Neural crest cell (in vitro differentiated cells): ENCODE data around the gene BRPF3. TPM values are rescaled to one million over a fixed set of nuclear protein-coding genes. Genes with fewer than 3 reads are reported as not detected.
A peak's percentile ranks its signal among the peaks of the same experiment; 100 is the strongest.
"Not testable (repeated sequence)": the region's sequence is repeated elsewhere in the genome, so short reads cannot be mapped to it uniquely, and the experiment has no call there.

Experiments used
- DNase-seq: peaks from one replicate; pipeline ENCODE4 v3.0.0; 2021; ENCODE audit warnings: low read depth, mixed read lengths, low spot score
- H3K27ac Mint-ChIP-seq: one replicate; pipeline ENCODE4 v1.8.0; 2021; ENCODE audit warnings: mild to moderate bottlenecking, mixed read lengths; ENCODE audit not compliant: unreplicated experiment
- H3K27me3 Mint-ChIP-seq: 2 replicates; pipeline ENCODE4 v1.8.0; 2021; ENCODE audit warnings: low read depth, mild to moderate bottlenecking, mixed read lengths
- H3K36me3 Mint-ChIP-seq: 2 replicates; pipeline ENCODE4 v1.8.0; 2021; ENCODE audit warnings: low read depth, mild to moderate bottlenecking, mixed read lengths
- H3K4me1 Mint-ChIP-seq: 2 replicates; pipeline ENCODE4 v1.8.0; 2021; ENCODE audit warnings: mixed read lengths
- H3K4me3 Mint-ChIP-seq: one replicate; pipeline ENCODE4 v1.8.0; 2021; ENCODE audit warnings: mild to moderate bottlenecking, mixed read lengths
- H3K9me3 Mint-ChIP-seq: 2 replicates; pipeline ENCODE4 v1.8.0; 2021; ENCODE audit warnings: mixed read lengths
- CTCF ChIP-seq: fragments of 200-600 bp; sonication (generic); conservative IDR thresholded peaks from 2 replicates; pipeline ENCODE4 v1.5.0; 2021; ENCODE audit warnings: antibody characterized with exemption, mild to moderate bottlenecking
- total RNA-seq: library from RNA; stranded (reverse); gene quantifications from 2 replicates; pipeline ENCODE4 v1.2.1, GENCODE V29; 2021

BRPF3 gene
- total RNA-seq, 1 donor from 2014 or later = 57.3 TPM

DNA sequence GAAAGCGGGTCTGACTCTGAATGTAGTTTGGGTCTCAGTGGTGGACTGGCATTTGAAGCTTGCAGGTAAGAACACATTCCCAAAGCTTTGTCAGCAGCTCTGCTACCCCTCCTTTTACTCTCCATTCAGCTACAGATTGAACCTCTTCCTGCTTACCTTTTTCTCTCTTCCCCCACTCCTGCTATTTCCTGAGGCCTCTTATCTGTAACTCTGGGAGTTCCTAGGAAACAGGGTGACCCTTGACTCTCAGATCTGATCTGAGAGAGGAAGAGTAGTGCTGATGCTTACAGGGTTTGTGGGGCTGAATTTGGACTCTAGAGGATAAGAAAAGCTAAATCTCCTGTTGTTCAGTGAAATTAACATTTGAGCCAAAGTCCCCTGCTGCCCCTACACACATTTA lies 21.4 kb downstream of the BRPF3 start:
- Mint-ChIP-seq H3K36me3 (peaks cover 13% of the 10 kb centered on the region), H3K27ac (no peak overlapping the region)

GRCh38 chr6:36218516-36218915 lies 22.0 kb downstream of the BRPF3 start:
- not testable (repeated sequence) for H3K27me3 Mint-ChIP-seq, DNase-seq, H3K4me1 Mint-ChIP-seq, H3K4me3 Mint-ChIP-seq, H3K9me3 Mint-ChIP-seq
- Mint-ChIP-seq H3K36me3 (peaks cover 14% of the 10 kb centered on the region), H3K27ac (peak overlapping the region; percentile 57)

More for the DNA sequence above, 21.4 kb downstream of the BRPF3 start:
- no peaks in the 10 kb centered on the region for H3K9me3 Mint-ChIP-seq
- no peak for TF ChIP-seq CTCF
- H3K4me3 Mint-ChIP-seq = no peak overlapping the region
- no peaks in the 10 kb centered on the region for H3K27me3 Mint-ChIP-seq
- DNase-seq = no peak
- no peaks in the 10 kb centered on the region for H3K4me1 Mint-ChIP-seq

DNA sequence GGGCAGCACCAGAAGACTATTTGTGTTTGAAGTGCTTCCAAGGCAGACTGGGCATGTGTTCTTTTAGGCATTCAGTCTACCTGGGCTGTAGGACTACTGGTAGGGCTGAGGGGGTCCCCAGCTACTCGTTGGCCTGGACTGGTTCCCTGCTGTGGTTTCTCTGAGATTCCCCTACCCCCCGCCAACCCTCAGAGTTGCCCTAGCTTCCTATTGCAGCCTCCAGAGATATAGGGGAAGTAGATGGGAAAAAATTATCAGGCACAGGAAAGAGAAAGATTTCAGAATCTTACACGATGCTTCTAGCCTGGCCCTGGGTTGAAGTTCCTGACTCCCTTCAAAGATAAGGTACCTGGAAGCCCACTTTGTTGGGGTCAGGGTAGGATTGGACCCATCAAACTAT lies 22.5 kb downstream of the BRPF3 start:
- no peak for DNase-seq
- no peak for TF ChIP-seq CTCF
- Mint-ChIP-seq H3K27ac (peak overlapping the region; percentile 57), H3K4me1 (no peaks in the 10 kb centered on the region), H3K9me3 (no peaks in the 10 kb centered on the region), H3K4me3 (no peak overlapping the region), H3K27me3 (no peaks in the 10 kb centered on the region), H3K36me3 (peaks cover 14% of the 10 kb centered on the region)

- Mint-ChIP-seq H3K27ac (no peak overlapping the region), H3K36me3 (peaks cover 14% of the 10 kb centered on the region), H3K4me3 (no peak overlapping the region), H3K27me3 (no peaks in the 10 kb centered on the region), H3K9me3 (no peaks in the 10 kb centered on the region), H3K4me1 (no peaks in the 10 kb centered on the region)
- no peak for TF ChIP-seq CTCF
- DNase-seq = no peak
Measured at GRCh38 chr6:36220226-36220625, 23.7 kb downstream of the BRPF3 start.

GRCh38 chr6:36221674-36222073 lies 25.1 kb downstream of the BRPF3 start:
- peaks cover 6% of the 10 kb centered on the region for H3K36me3 Mint-ChIP-seq
- H3K9me3 Mint-ChIP-seq = no peaks in the 10 kb centered on the region
- TF ChIP-seq CTCF = no peak
- DNase-seq = no peak
- peak overlapping the region; percentile 43 for H3K27ac Mint-ChIP-seq
- no peaks in the 10 kb centered on the region for H3K4me1 Mint-ChIP-seq
- H3K4me3 Mint-ChIP-seq = no peak overlapping the region
- H3K27me3 Mint-ChIP-seq = no peaks in the 10 kb centered on the region

DNA sequence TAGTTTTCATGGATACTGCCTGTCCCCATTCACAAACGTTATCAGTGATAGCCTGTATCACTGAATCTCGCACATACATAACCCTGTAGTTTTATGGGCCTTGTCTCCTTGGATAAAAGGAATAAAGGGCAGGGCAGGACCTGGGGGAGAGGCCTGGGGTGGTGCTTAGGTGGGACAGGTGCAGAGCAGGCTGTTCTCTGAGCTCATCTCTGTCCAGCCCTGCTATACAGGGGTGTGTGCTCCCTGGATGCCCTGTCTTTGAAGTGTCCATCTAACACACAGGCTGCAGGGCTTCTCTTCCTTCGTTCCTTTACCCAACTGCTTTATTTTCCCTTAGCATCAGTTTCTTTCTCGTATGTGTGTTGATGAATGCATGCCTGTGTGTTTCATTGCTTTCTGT lies 26.4 kb downstream of the BRPF3 start:
- Mint-ChIP-seq H3K9me3 (no peaks in the 10 kb centered on the region), H3K4me1 (no peaks in the 10 kb centered on the region), H3K4me3 (no peak overlapping the region), H3K27ac (no peak overlapping the region), H3K27me3 (no peaks in the 10 kb centered on the region), H3K36me3 (peaks cover 6% of the 10 kb centered on the region)
- TF ChIP-seq CTCF = no peak
- no peak for DNase-seq
